ENCODE results near the gene TUBA4A. TPM values are rescaled to one million over a fixed set of nuclear protein-coding genes. Genes with fewer than 3 reads are reported as not detected.

TUBA4A gene
- total RNA-seq, 4 donors from 2014 or later: 351 to 797 (median 386) TPM

GRCh38 chr2:219285894-219286425 is 32.2 kb upstream of the TUBA4A start:
- no peaks in the 10 kb centered on the region for H3K4me1 ChIP-seq
- intact Hi-C loops (cut with DNase I; ENCODE audit: low total_unique reads): no loop called here
- H3K4me3 ChIP-seq: no peak overlapping the region
- DNase-seq (peak; percentile 35 to 52), ATAC-seq (peak; percentile 50 to 74)
- H3K27me3 ChIP-seq: no peaks in the 10 kb centered on the region
- H3K27ac ChIP-seq: peak overlapping the region in 3 of 4 donors; percentile 15 to 45 (median 33)
- no peaks in the 10 kb centered on the region for H3K9me3 ChIP-seq
- TF ChIP-seq POLR2A (IDR thresholded peaks at IDR 0.05) (no peak), CTCF (IDR thresholded peaks at IDR 0.05 in 4 of 5, conservative IDR thresholded peaks at IDR 0.05 in 1 of 5) (no peak)
- in situ Hi-C loops (cut with MboI; ENCODE audit: low sequenced_read_pairs in 4 of 4): loop anchor here in 2 of 4 donors (25.0 kb wide), 2 partner anchors 124 to 251 kb away; partner anchors contain the start of genes CHPF (in 1 of the 2), NHEJ1 (in 1 of the 2), SLC23A3 (in 1 of the 2) and TMEM198 (in 1 of the 2)
- peaks cover 3 to 42% of the 10 kb centered on the region in 2 donors for H3K36me3 ChIP-seq

DNA sequence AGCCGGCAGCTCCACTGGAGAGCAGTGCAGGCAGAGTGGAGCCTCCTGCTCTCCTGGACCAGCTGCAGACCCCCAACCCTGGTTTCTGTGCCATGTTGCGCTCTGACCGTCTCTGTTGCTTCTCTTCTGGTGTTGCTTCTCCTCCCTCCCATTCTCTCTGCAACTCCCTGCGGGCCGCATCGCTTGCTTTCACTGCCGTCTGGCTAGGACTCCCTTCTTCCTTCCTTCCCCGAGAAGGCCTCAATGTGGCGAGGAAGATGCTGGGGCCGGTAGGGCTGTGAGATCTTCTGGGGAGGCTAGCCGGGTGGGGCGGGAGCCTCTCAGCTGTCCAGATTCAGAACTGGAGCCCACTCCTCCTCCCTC is 31.6 kb upstream of the TUBA4A start:
- peaks cover under 1 to 1% of the 10 kb centered on the region in 2 donors for H3K4me1 ChIP-seq
- in situ Hi-C loops (cut with MboI; ENCODE audit: low sequenced_read_pairs in 4 of 4): loop anchor here in 2 of 4 donors (25.0 kb wide), 2 partner anchors 123 to 252 kb away; partner anchors contain the start of genes CHPF (in 1 of the 2), NHEJ1 (in 1 of the 2), SLC23A3 (in 1 of the 2) and TMEM198 (in 1 of the 2)
- H3K9me3 ChIP-seq: no peaks in the 10 kb centered on the region
- no peaks in the 10 kb centered on the region for H3K27me3 ChIP-seq
- ATAC-seq: no peak
- DNase-seq: no peak
- peak overlapping the region in 1 of 4 donors; percentile 29 for H3K27ac ChIP-seq
- H3K36me3 ChIP-seq: peaks cover 3 to 48% of the 10 kb centered on the region in 2 donors
- no peak overlapping the region for H3K4me3 ChIP-seq
- intact Hi-C loops (cut with DNase I; ENCODE audit: low total_unique reads): no loop called here
- TF ChIP-seq POLR2A (IDR thresholded peaks at IDR 0.05): no peak
- no peak for TF ChIP-seq CTCF (IDR thresholded peaks at IDR 0.05 in 4 of 5, conservative IDR thresholded peaks at IDR 0.05 in 1 of 5)

DNA sequence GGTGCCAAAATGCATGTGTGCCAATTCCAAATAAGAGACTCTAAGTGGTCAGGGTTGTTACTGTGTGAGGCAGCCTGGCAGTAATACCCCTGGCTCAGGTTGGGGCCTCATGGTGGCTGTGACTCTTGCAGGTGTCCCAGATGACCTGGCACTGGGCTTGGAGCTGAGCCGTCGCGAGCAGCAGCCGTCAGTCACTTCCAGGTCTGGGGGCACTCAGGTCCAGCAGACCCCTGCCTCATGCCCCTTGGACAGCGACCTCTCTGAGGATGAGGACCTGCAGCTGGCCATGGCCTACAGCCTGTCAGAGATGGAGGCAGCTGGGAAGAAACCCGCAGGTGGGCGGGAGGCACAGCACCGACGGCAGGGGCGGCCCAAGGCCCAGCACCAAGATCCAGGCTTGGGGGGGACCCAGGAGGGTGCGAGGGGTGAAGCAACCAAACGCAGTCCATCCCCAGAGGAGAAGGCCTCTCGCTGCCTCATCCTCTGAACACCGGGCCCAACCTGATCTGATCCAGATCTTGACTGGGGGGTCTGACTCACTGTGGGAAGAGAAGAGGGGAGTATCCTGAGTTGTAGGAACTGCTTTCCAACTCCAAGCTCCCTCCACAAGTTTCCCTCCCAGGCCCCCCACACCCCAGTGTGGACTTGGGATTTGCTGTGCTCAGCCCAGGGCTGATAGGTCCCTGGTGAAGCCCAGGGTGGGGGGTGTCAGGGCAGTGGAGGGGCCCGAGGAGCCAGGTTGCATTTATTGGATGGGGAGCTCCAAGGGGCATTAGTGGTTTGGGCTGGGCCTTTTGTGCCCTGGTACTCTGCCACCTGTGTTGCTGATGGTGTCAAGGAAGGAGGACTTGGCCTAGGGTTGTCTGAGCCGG is 31.0 kb upstream of the TUBA4A start:
- Histone ChIP-seq H3K36me3 (peaks cover 3 to 48% of the 10 kb centered on the region in 2 donors), H3K27me3 (no peaks in the 10 kb centered on the region), H3K27ac (no peak overlapping the region), H3K9me3 (no peaks in the 10 kb centered on the region), H3K4me1 (peaks cover 7% of the 10 kb centered on the region in 2 donors), H3K4me3 (no peak overlapping the region)
- ATAC-seq (no peak), DNase-seq (no peak)
- TF ChIP-seq CTCF (IDR thresholded peaks at IDR 0.05 in 4 of 5, conservative IDR thresholded peaks at IDR 0.05 in 1 of 5) (no peak), POLR2A (IDR thresholded peaks at IDR 0.05) (no peak)
- intact Hi-C loops (cut with DNase I; ENCODE audit: low total_unique reads): no loop called here
- in situ Hi-C loops (cut with MboI; ENCODE audit: low sequenced_read_pairs in 4 of 4): loop anchor here in 2 of 4 donors (25.0 kb wide), 2 partner anchors 122 to 253 kb away; partner anchors contain the start of genes CHPF (in 1 of the 2), NHEJ1 (in 1 of the 2), SLC23A3 (in 1 of the 2) and TMEM198 (in 1 of the 2)

DNA sequence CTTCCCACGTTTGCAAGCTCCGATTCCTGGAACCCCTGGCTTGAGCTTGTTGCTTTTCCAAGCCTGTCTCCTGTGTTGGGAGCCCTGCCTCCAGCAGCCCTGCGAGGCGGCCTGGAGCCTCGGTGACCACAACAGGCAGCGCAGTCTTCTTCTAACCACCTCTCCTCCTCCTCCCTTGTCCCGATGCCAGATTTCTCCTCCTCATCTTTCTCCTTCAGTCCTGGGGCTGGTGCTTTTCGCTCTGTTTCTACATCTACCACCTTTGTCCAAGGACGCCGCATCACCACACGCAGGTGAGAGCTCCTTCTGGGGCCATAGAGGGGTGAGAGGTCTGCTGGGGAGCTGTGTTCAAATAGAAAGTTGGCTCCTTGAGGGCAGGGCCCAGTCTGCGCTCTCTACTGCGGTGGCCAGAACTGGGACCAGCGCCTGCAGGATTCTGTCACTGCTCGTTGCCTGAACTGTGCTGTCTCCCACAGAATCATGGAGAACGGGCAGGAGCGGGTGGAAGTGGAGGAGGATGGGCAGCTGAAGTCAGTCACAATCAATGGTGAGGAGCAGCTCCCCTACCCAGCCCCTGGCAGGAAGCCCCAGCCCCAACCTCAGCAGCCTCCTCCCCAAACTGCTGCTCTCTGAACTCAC is 29.3 kb upstream of the TUBA4A start:
- no peak overlapping the region for H3K27ac ChIP-seq
- H3K4me3 ChIP-seq: no peak overlapping the region
- peaks cover 3 to 48% of the 10 kb centered on the region in 2 donors for H3K36me3 ChIP-seq
- no peak for ATAC-seq
- H3K27me3 ChIP-seq: no peaks in the 10 kb centered on the region
- intact Hi-C loops (cut with DNase I; ENCODE audit: low total_unique reads) (no loop called here), in situ Hi-C loops (cut with MboI; ENCODE audit: low sequenced_read_pairs in 4 of 4) (loop anchor here in 2 of 4 donors (25.0 kb wide), 2 partner anchors 121 to 254 kb away; partner anchors contain the start of genes CHPF (in 1 of the 2), NHEJ1 (in 1 of the 2), SLC23A3 (in 1 of the 2) and TMEM198 (in 1 of the 2))
- TF ChIP-seq POLR2A (IDR thresholded peaks at IDR 0.05): no peak
- no peak for TF ChIP-seq CTCF (IDR thresholded peaks at IDR 0.05 in 4 of 5, conservative IDR thresholded peaks at IDR 0.05 in 1 of 5)
- no peak for DNase-seq
- H3K9me3 ChIP-seq: no peaks in the 10 kb centered on the region
- H3K4me1 ChIP-seq: peaks cover 15 to 16% of the 10 kb centered on the region in 2 donors

Measured in gastrocnemius medialis (tissue), 4 donors.